Measurements from ENCODE around the gene WNK1.
A peak's percentile ranks its signal among the peaks of the same experiment; 100 is the strongest.

Gene WNK1

GRCh38 chr12:754851-755562, 2.6 kb downstream of the WNK1 start:
- Histone ChIP-seq H2BK12ac (ENCODE audit: low read length) (no peak overlapping the region), H3K4me3 (ENCODE audit: low read length in 2 of 2) (peak overlapping the region; percentile 71 to 78), H3K14ac (ENCODE audit: low read length) (no peak overlapping the region), H3K9me3 (replicated peaks in 1 of 2; ENCODE audit: control insufficient read depth in 2 of 2, insufficient read depth in 1 of 2, low read depth in 1 of 2, low read length in 2 of 2) (no peaks in the 10 kb centered on the region), H3K9ac (ENCODE audit: low read depth, low read length, poor library complexity) (no peak overlapping the region), H2AFZ (ENCODE audit: low read length) (no peak overlapping the region), H3K79me1 (ENCODE audit: low read depth, low read length) (peaks cover 11% of the 10 kb centered on the region), H4K8ac (ENCODE audit: low read depth, low read length) (no peak overlapping the region), H3K4ac (ENCODE audit: low read length) (no peak overlapping the region), H2BK5ac (ENCODE audit: low read length) (no peak overlapping the region), H3K18ac (ENCODE audit: low read length) (no peak overlapping the region), H4K91ac (ENCODE audit: low read depth, low read length, poor library complexity) (no peak overlapping the region), H3K4me2 (ENCODE audit: insufficient read depth, low read length, poor library complexity, severe bottlenecking) (peak overlapping the region; percentile 39), H2BK120ac (ENCODE audit: low read depth, low read length) (no peak overlapping the region), H3K27ac (replicated peaks; ENCODE audit: low read length) (no peak overlapping the region), H3K23ac (ENCODE audit: low read depth, low read length, poor library complexity) (no peak overlapping the region), H3K27me3 (ENCODE audit: control insufficient read depth in 3 of 3, insufficient read depth in 3 of 3, low read depth in 1 of 3, low read length in 3 of 3) (no peaks in the 10 kb centered on the region), H2BK15ac (ENCODE audit: low read length) (no peak overlapping the region), H2AK5ac (ENCODE audit: low read depth, low read length) (no peak overlapping the region), H3K36me3 (replicated peaks in 1 of 2; ENCODE audit: control insufficient read depth in 2 of 2, insufficient read depth in 2 of 2, low read length in 2 of 2) (peaks cover 0 to 25% of the 10 kb centered on the region in 2 donors), H3K4me1 (ENCODE audit: control insufficient read depth in 2 of 2, insufficient read depth in 1 of 2, low read depth in 1 of 2, low read length in 2 of 2) (peaks cover 1 to 12% of the 10 kb centered on the region in 2 donors)
- no peak for DNase-seq (ENCODE audit: low spot score)
- WGBS, 2 donors (ENCODE audit: extremely low coverage in 2 of 2, insufficient read length in 2 of 2, insufficient replicate concordance in 1 of 2): no CpG with 5 or more reads among the region's 7 CpGs

- Histone ChIP-seq H2BK5ac (ENCODE audit: low read length) (no peak overlapping the region), H3K27me3 (ENCODE audit: control insufficient read depth in 3 of 3, insufficient read depth in 3 of 3, low read depth in 1 of 3, low read length in 3 of 3) (no peaks in the 10 kb centered on the region), H4K8ac (ENCODE audit: low read depth, low read length) (no peak overlapping the region), H2AFZ (ENCODE audit: low read length) (no peak overlapping the region), H3K18ac (ENCODE audit: low read length) (no peak overlapping the region), H3K14ac (ENCODE audit: low read length) (no peak overlapping the region), H3K4me3 (ENCODE audit: low read length in 2 of 2) (no peak overlapping the region), H3K9me3 (replicated peaks in 1 of 2; ENCODE audit: control insufficient read depth in 2 of 2, insufficient read depth in 1 of 2, low read depth in 1 of 2, low read length in 2 of 2) (peaks cover 0 to 5% of the 10 kb centered on the region in 2 donors), H2BK12ac (ENCODE audit: low read length) (no peak overlapping the region), H3K36me3 (replicated peaks in 1 of 2; ENCODE audit: control insufficient read depth in 2 of 2, insufficient read depth in 2 of 2, low read length in 2 of 2) (peaks cover 3 to 55% of the 10 kb centered on the region in 2 donors), H3K4ac (ENCODE audit: low read length) (no peak overlapping the region), H3K4me1 (ENCODE audit: control insufficient read depth in 2 of 2, insufficient read depth in 1 of 2, low read depth in 1 of 2, low read length in 2 of 2) (peaks cover 1 to 6% of the 10 kb centered on the region in 2 donors), H3K23ac (ENCODE audit: low read depth, low read length, poor library complexity) (no peak overlapping the region), H3K27ac (replicated peaks; ENCODE audit: low read length) (no peak overlapping the region), H2BK15ac (ENCODE audit: low read length) (no peak overlapping the region), H3K4me2 (ENCODE audit: insufficient read depth, low read length, poor library complexity, severe bottlenecking) (no peak overlapping the region), H4K91ac (ENCODE audit: low read depth, low read length, poor library complexity) (no peak overlapping the region), H3K79me1 (ENCODE audit: low read depth, low read length) (no peaks in the 10 kb centered on the region), H3K9ac (ENCODE audit: low read depth, low read length, poor library complexity) (no peak overlapping the region), H2AK5ac (ENCODE audit: low read depth, low read length) (no peak overlapping the region), H2BK120ac (ENCODE audit: low read depth, low read length) (no peak overlapping the region)
- no peak for DNase-seq (ENCODE audit: low spot score)
- WGBS, 2 donors (ENCODE audit: extremely low coverage in 2 of 2, insufficient read length in 2 of 2, insufficient replicate concordance in 1 of 2): no CpG with 5 or more reads among the region's 1 CpG
Measured at GRCh38 chr12:759628-760027, 7.2 kb downstream of the WNK1 start.

DNA sequence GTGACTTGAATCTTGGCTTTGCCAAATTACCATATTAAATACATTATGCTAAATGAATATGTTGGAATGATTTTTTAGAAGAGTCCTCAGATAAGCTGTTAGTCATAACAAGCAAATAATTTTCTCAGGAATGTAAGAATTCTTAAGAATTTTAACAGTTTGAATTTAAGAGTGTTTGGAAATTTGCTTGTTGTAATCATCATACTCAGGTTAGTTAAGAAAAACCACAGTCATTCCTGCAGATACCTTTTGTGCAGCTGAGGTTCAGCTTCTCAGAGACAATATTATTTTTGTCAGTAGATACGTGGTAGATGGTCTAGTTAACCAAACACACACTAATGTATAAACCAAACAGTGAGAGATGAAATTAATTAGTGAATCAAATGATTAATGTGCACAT, 8.9 kb downstream of the WNK1 start:
- Histone ChIP-seq H2AFZ (ENCODE audit: low read length) (no peak overlapping the region), H3K18ac (ENCODE audit: low read length) (no peak overlapping the region), H4K91ac (ENCODE audit: low read depth, low read length, poor library complexity) (no peak overlapping the region), H2BK5ac (ENCODE audit: low read length) (no peak overlapping the region), H3K27me3 (ENCODE audit: control insufficient read depth in 3 of 3, insufficient read depth in 3 of 3, low read depth in 1 of 3, low read length in 3 of 3) (no peaks in the 10 kb centered on the region), H3K14ac (ENCODE audit: low read length) (no peak overlapping the region), H4K8ac (ENCODE audit: low read depth, low read length) (no peak overlapping the region), H3K9ac (ENCODE audit: low read depth, low read length, poor library complexity) (no peak overlapping the region), H3K27ac (replicated peaks; ENCODE audit: low read length) (no peak overlapping the region), H3K4me1 (ENCODE audit: control insufficient read depth in 2 of 2, insufficient read depth in 1 of 2, low read depth in 1 of 2, low read length in 2 of 2) (peaks cover 0 to 4% of the 10 kb centered on the region in 2 donors), H2AK5ac (ENCODE audit: low read depth, low read length) (no peak overlapping the region), H3K79me1 (ENCODE audit: low read depth, low read length) (no peaks in the 10 kb centered on the region), H3K4ac (ENCODE audit: low read length) (no peak overlapping the region), H3K4me2 (ENCODE audit: insufficient read depth, low read length, poor library complexity, severe bottlenecking) (no peak overlapping the region), H2BK12ac (ENCODE audit: low read length) (no peak overlapping the region), H3K4me3 (ENCODE audit: low read length in 2 of 2) (no peak overlapping the region), H2BK120ac (ENCODE audit: low read depth, low read length) (no peak overlapping the region), H3K36me3 (replicated peaks in 1 of 2; ENCODE audit: control insufficient read depth in 2 of 2, insufficient read depth in 2 of 2, low read length in 2 of 2) (peaks cover 3 to 50% of the 10 kb centered on the region in 2 donors), H3K9me3 (replicated peaks in 1 of 2; ENCODE audit: control insufficient read depth in 2 of 2, insufficient read depth in 1 of 2, low read depth in 1 of 2, low read length in 2 of 2) (peaks cover 0 to 5% of the 10 kb centered on the region in 2 donors), H3K23ac (ENCODE audit: low read depth, low read length, poor library complexity) (no peak overlapping the region), H2BK15ac (ENCODE audit: low read length) (no peak overlapping the region)
- no CpG with 5 or more reads among the region's 1 CpG for WGBS, 2 donors (ENCODE audit: extremely low coverage in 2 of 2, insufficient read length in 2 of 2, insufficient replicate concordance in 1 of 2)
- DNase-seq (ENCODE audit: low spot score): no peak

GRCh38 chr12:765840-766239, 13.5 kb downstream of the WNK1 start:
- no peak overlapping the region for H2AFZ ChIP-seq (ENCODE audit: low read length)
- no peak overlapping the region for H3K23ac ChIP-seq (ENCODE audit: low read depth, low read length, poor library complexity)
- H3K27me3 ChIP-seq (ENCODE audit: control insufficient read depth in 3 of 3, insufficient read depth in 3 of 3, low read depth in 1 of 3, low read length in 3 of 3): no peaks in the 10 kb centered on the region
- H3K27ac ChIP-seq (replicated peaks; ENCODE audit: low read length): no peak overlapping the region
- H3K4me1 ChIP-seq (ENCODE audit: control insufficient read depth in 2 of 2, insufficient read depth in 1 of 2, low read depth in 1 of 2, low read length in 2 of 2): no peaks in the 10 kb centered on the region
- no peak overlapping the region for H4K91ac ChIP-seq (ENCODE audit: low read depth, low read length, poor library complexity)
- H3K79me1 ChIP-seq (ENCODE audit: low read depth, low read length): peaks cover 2% of the 10 kb centered on the region
- no peak overlapping the region for H3K14ac ChIP-seq (ENCODE audit: low read length)
- peaks cover 0 to 11% of the 10 kb centered on the region in 2 donors for H3K9me3 ChIP-seq (replicated peaks in 1 of 2; ENCODE audit: control insufficient read depth in 2 of 2, insufficient read depth in 1 of 2, low read depth in 1 of 2, low read length in 2 of 2)
- no peak overlapping the region for H2AK5ac ChIP-seq (ENCODE audit: low read depth, low read length)
- no CpG with 5 or more reads among the region's 1 CpG for WGBS, 2 donors (ENCODE audit: extremely low coverage in 2 of 2, insufficient read length in 2 of 2, insufficient replicate concordance in 1 of 2)
- no peak for DNase-seq (ENCODE audit: low spot score)
- no peak overlapping the region for H3K4me3 ChIP-seq (ENCODE audit: low read length in 2 of 2)
- peaks cover 3 to 41% of the 10 kb centered on the region in 2 donors for H3K36me3 ChIP-seq (replicated peaks in 1 of 2; ENCODE audit: control insufficient read depth in 2 of 2, insufficient read depth in 2 of 2, low read length in 2 of 2)
- H3K4me2 ChIP-seq (ENCODE audit: insufficient read depth, low read length, poor library complexity, severe bottlenecking): no peak overlapping the region
- H3K9ac ChIP-seq (ENCODE audit: low read depth, low read length, poor library complexity): no peak overlapping the region
- H2BK5ac ChIP-seq (ENCODE audit: low read length): no peak overlapping the region
- H2BK12ac ChIP-seq (ENCODE audit: low read length): no peak overlapping the region
- no peak overlapping the region for H3K18ac ChIP-seq (ENCODE audit: low read length)
- no peak overlapping the region for H2BK15ac ChIP-seq (ENCODE audit: low read length)
- H2BK120ac ChIP-seq (ENCODE audit: low read depth, low read length): no peak overlapping the region
- H3K4ac ChIP-seq (ENCODE audit: low read length): no peak overlapping the region
- no peak overlapping the region for H4K8ac ChIP-seq (ENCODE audit: low read depth, low read length)
